SK-N-SH treated with all-trans-retinoic acid at 6 μM for 48 hours (cell line): ENCODE measurements around the gene AP1B1.
"Not testable (repeated sequence)": the region's sequence is repeated elsewhere in the genome, so short reads cannot be mapped to it uniquely, and the experiment has no call there.

Experiments
- ARNTL ChIP-seq: fragments of 450-650 bp; formaldehyde crosslinking; IDR thresholded peaks from 2 replicates; pipeline ENCODE4 v1.5.0; 2020; ENCODE audit warnings: low read depth, mild to moderate bottlenecking, moderate library complexity, borderline replicate concordance
- GLIS3 ChIP-seq: fragments of 250-450 bp; sonication (Bioruptor Pico); IDR thresholded peaks from 2 replicates; pipeline ENCODE4 v1.5.0; 2020; ENCODE audit warnings: mild to moderate bottlenecking, moderate library complexity
- TOX ChIP-seq: fragments of 250-450 bp; sonication (Bioruptor Pico); IDR thresholded peaks from 2 replicates; pipeline ENCODE4 v1.8.0; 2021; ENCODE audit warnings: mild to moderate bottlenecking, moderate library complexity, borderline replicate concordance
- ZFP30 ChIP-seq: fragments of 450-650 bp; formaldehyde crosslinking; IDR thresholded peaks from 2 replicates; pipeline ENCODE4 v1.5.0; 2022; ENCODE audit warnings: mild to moderate bottlenecking, moderate library complexity

GRCh38 chr22:29344889-29345288, 43.5 kb downstream of the AP1B1 start:
- TF ChIP-seq ARNTL (CRISPR knock-in tag); GLIS3; ZFP30; TOX (CRISPR knock-in tag): not testable (repeated sequence)
